HUES6 (cell line): ENCODE measurements around the gene GSTT2B.
A peak's percentile ranks its signal among the peaks of the same experiment; 100 is the strongest.
"Not testable (repeated sequence)": the region's sequence is repeated elsewhere in the genome, so short reads cannot be mapped to it uniquely, and the experiment has no call there.

Experiments
- H3K27ac ChIP-seq: 2 replicates; pipeline ENCODE4 v1.7.0; 2013; ENCODE audit warnings: low read depth, mild to moderate bottlenecking, low read length, inconsistent platforms
- H3K27me3 ChIP-seq: 2 replicates; pipeline ENCODE4 v1.6.1; 2013; ENCODE audit warnings: low read length; ENCODE audit not compliant: control insufficient read depth, insufficient read depth
- H3K36me3 ChIP-seq: 2 replicates; pipeline ENCODE4 v1.6.1; 2013; ENCODE audit warnings: low read length; ENCODE audit not compliant: control insufficient read depth, insufficient read depth
- H3K4me1 ChIP-seq: 2 replicates; pipeline ENCODE4 v1.6.1; 2013; ENCODE audit warnings: low read length; ENCODE audit not compliant: control insufficient read depth, insufficient read depth
- H3K4me3 ChIP-seq: 2 replicates; pipeline ENCODE4 v1.5.1; 2013; ENCODE audit warnings: low read depth, low read length
- H3K9ac ChIP-seq: one replicate; pipeline ENCODE4 v1.6.1; 2013; ENCODE audit warnings: mild to moderate bottlenecking, low read length
- H3K9me3 ChIP-seq: 2 replicates; pipeline ENCODE4 v1.6.1; 2013; ENCODE audit warnings: low read depth, low read length; ENCODE audit not compliant: control insufficient read depth, insufficient read depth

Gene GSTT2B

GRCh38 chr22:24002851-24003250 lies 41.9 kb upstream of the GSTT2B start:
- Histone ChIP-seq H3K27ac (no peak overlapping the region), H3K4me1 (no peaks in the 10 kb centered on the region), H3K4me3 (no peak overlapping the region), H3K27me3 (no peaks in the 10 kb centered on the region), H3K36me3 (no peaks in the 10 kb centered on the region), H3K9me3 (no peaks in the 10 kb centered on the region), H3K9ac (no peak overlapping the region)

GRCh38 chr22:24002272-24002671 lies 41.3 kb upstream of the GSTT2B start:
- H3K4me1 ChIP-seq: no peaks in the 10 kb centered on the region
- H3K4me3 ChIP-seq: no peak overlapping the region
- H3K27ac ChIP-seq: no peak overlapping the region
- H3K9ac ChIP-seq: no peak overlapping the region
- no peaks in the 10 kb centered on the region for H3K36me3 ChIP-seq
- no peaks in the 10 kb centered on the region for H3K9me3 ChIP-seq
- H3K27me3 ChIP-seq: no peaks in the 10 kb centered on the region

- H3K27ac ChIP-seq: no peak overlapping the region
- no peaks in the 10 kb centered on the region for H3K27me3 ChIP-seq
- H3K9ac ChIP-seq: no peak overlapping the region
- H3K36me3 ChIP-seq: no peaks in the 10 kb centered on the region
- no peaks in the 10 kb centered on the region for H3K4me1 ChIP-seq
- no peaks in the 10 kb centered on the region for H3K9me3 ChIP-seq
- H3K4me3 ChIP-seq: no peak overlapping the region
These were observed 40.3 kb upstream of the GSTT2B start for GRCh38 chr22:24001314-24001713.

DNA sequence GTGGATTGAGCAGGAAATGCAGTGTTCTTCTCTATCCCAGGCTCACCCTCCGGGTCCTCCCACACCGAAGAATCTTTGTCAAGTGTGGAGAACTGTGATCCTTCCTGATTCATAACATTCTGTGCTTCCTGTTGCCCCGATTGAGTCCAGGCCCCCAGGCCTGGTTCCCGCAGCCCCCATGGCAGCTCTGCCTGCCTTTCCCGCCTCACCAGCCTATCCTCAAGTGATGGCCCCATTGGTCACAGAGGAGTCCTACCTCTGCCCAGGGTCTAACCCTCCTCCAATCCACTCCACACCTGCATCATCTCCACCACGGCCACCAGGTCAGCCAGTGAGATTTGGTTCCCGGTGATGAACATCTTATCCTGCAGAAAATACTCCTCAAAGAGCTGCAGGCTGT lies 38.8 kb upstream of the GSTT2B start:
- H3K4me3 ChIP-seq, H3K27ac ChIP-seq, H3K4me1 ChIP-seq, H3K9me3 ChIP-seq, H3K36me3 ChIP-seq, H3K9ac ChIP-seq, H3K27me3 ChIP-seq: not testable (repeated sequence)

- Histone ChIP-seq H3K9ac (no peak overlapping the region), H3K36me3 (no peaks in the 10 kb centered on the region), H3K9me3 (no peaks in the 10 kb centered on the region), H3K4me1 (no peaks in the 10 kb centered on the region), H3K27me3 (no peaks in the 10 kb centered on the region), H3K4me3 (no peak overlapping the region), H3K27ac (no peak overlapping the region)
These were observed 36.1 kb upstream of the GSTT2B start for GRCh38 chr22:23997092-23997491.

DNA sequence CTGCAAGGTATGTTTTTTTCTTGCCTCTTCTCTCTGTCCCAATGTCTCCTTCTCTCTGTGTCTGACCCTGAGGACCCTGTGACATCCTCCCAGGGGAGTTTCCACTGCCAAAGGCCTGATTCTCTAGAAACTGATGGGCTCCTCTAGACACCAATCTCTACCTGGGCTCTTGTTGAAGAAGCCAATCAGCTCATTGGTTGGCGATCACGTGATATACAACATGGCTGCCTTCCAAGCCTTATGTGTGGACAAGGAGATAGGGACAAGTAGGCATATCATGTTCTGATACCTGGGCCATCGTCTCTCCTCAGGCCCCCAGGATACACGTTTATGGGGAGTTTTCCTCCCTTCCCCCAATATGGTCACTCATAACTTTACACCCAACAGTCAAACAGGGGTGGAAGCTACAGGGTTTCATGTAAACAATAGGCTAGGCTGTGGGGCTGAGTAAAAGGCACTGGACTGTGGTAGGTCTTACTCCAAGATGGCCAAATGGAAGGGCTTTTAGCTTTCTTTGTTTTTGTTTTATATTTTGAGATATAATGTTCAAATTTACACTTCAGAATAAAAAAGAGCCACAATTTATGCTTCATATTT lies 32.7 kb upstream of the GSTT2B start:
- H3K27me3 ChIP-seq, H3K4me1 ChIP-seq, H3K9me3 ChIP-seq: not testable (repeated sequence)

GRCh38 chr22:23993080-23993479 lies 32.1 kb upstream of the GSTT2B start:
- not testable (repeated sequence) for H3K27ac ChIP-seq, H3K9me3 ChIP-seq, H3K4me3 ChIP-seq, H3K9ac ChIP-seq, H3K27me3 ChIP-seq, H3K36me3 ChIP-seq, H3K4me1 ChIP-seq

More for the DNA sequence above, 32.7 kb upstream of the GSTT2B start:
- not testable (repeated sequence) for H3K9ac ChIP-seq, H3K27ac ChIP-seq, H3K36me3 ChIP-seq, H3K4me3 ChIP-seq

GRCh38 chr22:23989583-23990244 lies 28.7 kb upstream of the GSTT2B start:
- H3K27me3 ChIP-seq, H3K4me3 ChIP-seq, H3K9ac ChIP-seq, H3K9me3 ChIP-seq, H3K4me1 ChIP-seq, H3K27ac ChIP-seq, H3K36me3 ChIP-seq: not testable (repeated sequence)

GRCh38 chr22:23986538-23987178 lies 25.7 kb upstream of the GSTT2B start:
- H3K27me3 ChIP-seq, H3K9ac ChIP-seq, H3K4me1 ChIP-seq, H3K27ac ChIP-seq, H3K4me3 ChIP-seq, H3K36me3 ChIP-seq, H3K9me3 ChIP-seq: not testable (repeated sequence)

GRCh38 chr22:23986089-23986488 lies 25.1 kb upstream of the GSTT2B start:
- H3K27ac ChIP-seq, H3K4me3 ChIP-seq, H3K36me3 ChIP-seq, H3K9ac ChIP-seq, H3K9me3 ChIP-seq, H3K27me3 ChIP-seq, H3K4me1 ChIP-seq: not testable (repeated sequence)

DNA sequence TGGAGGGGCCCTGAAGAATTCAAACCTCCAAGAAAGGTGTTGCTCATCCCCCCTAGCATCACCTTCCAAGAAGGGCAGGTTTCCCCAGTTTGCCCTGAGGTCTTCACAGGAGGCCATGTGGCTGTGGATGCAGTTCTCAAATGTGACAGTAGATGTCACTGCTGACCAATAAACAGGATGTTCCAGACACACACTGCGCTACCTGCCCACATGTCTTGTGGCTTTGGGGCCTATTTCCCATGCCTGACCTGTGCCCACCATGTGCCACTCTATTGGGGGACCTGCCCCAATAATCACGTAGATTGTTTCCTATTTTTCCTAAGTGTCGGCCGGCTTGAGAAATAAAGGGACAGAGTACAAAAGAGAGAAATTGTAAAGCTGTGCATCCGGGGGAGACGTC lies 23.4 kb upstream of the GSTT2B start:
- H3K9ac ChIP-seq: peak overlapping the region; percentile 3
- 0 out of 2 replicates have a peak, but pooled peaks cover 3% of the 10 kb centered on the region for H3K4me1 ChIP-seq
- H3K36me3 ChIP-seq: no peaks in the 10 kb centered on the region
- no peak overlapping the region for H3K4me3 ChIP-seq
- no peaks in the 10 kb centered on the region for H3K9me3 ChIP-seq
- no peak overlapping the region for H3K27ac ChIP-seq
- no peaks in the 10 kb centered on the region for H3K27me3 ChIP-seq
